COLO668 (cell line): Measurements from ENCODE around the gene RPN2.
"Not testable (repeated sequence)": the region's sequence is repeated elsewhere in the genome, so short reads cannot be mapped to it uniquely, and the experiment has no call there.

Experiments
- DNase-seq: peaks from one replicate; lab custom pipeline; 2025; ENCODE audit not compliant: unreplicated experiment; lab: John Stamatoyannopoulos, UW

The RPN2 gene

DNA sequence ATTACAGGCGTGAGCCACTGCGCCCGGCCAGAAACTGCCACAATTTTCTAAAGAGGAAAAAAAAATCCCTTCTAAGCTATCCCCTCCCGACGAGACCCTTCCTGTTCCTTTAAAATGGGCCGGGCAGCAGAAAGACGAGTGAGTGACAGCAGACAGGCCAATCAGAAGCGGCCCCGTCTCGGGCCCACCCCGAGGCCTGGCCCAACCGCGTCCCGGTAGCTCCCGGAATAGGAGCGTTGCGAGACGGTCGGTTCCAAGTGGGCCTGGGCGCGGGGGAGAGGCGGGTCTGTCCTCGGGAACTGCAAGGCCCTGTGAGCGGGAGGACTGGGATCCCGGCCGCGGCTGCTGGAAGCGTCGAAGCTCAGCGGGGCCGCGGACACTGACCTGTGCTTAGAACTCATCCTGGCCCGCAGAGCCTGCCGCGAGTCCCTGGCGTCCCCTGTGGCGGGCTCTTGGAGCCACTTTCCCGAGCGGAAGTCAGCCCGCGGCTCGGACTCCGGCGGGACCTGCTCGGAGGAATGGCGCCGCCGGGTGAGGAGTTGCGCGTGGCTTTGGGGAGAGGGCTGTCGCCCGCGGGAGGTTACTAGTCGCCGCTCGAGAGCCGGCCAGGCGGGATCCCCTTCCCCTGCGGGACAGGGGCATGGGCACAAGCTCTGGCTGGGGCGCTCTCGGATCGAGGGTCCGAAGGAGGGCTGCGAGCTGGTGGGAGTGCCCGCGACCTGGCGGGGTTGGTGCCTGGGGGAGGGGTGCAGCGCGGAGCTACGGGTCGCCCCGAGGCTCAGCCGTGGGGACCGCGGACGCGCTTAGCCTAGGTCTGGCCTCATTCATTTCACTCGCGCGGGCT, at the start of gene RPN2, which contains the start of gene MROH8:
Gene RPN2, plus strand, starts transcription at position 492 of the 844 bp plus-strand sequence. Its CDS starts 27 bp downstream, at position 519.
Gene MROH8, minus strand, starts transcription at position 710 of the 844 bp plus-strand sequence.
- peak; percentile 98 for DNase-seq

DNA sequence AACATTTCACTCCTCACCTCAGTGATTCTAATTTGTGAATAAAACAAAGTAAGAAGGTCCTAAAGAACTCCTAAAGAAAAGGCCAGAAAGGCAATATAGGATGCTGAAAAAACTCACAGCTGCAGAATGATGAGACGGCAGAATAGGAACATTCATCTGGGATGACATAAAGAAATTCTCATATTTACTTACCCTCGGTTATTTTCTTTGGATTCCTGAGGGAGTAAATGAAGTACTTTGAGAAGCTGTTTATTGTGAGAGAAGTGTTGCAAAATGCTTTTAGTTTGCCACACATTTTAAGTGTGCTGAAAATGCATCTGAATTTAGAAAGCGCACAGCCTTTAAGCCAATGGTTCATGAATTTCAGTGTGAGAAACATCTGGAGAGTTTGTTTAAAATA, 47.6 kb upstream of the RPN2 start:
- no peak for DNase-seq

DNA sequence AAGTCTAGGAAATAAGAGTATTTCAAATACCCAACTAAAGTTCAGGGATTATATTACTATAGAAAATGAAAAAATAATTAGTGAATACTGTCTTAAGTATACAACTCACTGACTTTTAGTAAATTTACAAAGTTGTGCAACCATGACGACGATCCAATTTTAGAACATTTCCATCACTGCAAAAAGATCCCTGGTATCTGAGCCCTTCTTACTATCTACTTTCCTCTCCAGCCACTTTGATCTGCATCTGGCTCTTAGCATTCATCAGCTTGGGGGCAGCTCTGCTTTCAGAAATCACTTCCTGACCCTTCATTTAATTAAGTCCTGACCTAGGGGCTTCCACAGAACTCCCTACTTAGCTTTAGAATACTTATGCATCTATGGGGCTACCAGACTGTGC, 45.2 kb upstream of the RPN2 start:
- DNase-seq: no peak

DNA sequence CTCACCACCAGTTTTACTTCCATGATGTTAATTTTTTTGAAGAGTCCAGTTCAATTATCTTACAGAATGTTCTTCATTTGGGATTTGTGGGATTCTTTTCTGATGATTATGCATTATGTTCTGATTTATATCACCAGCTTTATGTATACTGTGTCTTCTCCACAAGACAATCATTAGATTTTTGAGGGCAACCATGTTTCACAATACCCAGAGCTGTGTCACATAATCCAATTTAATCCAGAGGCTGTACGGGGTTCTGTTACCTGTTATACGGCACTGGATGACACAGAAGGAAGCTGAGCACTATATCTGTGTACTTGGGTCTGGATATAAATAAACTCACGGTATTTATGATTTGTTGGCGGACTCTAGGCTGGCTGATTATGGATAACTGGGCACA, 41.6 kb upstream of the RPN2 start:
- DNase-seq: no peak

DNA sequence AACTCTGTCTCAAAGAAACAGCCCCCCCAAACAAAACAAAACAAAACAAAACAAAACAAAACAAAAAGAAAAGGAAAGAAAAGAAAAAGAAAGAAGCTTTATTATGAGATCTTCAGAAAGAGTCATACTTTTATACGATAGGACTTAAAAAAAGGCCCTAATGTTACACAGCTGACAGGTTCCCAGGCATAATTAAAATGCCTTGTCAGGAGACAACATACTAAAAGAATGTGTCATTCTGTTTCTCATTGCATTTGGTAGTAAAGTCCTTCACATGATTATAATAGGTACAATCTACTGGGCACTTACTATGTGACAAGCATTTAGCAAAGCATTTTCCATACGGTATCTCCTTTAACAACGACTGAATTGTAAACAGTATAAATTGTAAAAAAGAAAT, 36.4 kb upstream of the RPN2 start:
- no peak for DNase-seq

DNA sequence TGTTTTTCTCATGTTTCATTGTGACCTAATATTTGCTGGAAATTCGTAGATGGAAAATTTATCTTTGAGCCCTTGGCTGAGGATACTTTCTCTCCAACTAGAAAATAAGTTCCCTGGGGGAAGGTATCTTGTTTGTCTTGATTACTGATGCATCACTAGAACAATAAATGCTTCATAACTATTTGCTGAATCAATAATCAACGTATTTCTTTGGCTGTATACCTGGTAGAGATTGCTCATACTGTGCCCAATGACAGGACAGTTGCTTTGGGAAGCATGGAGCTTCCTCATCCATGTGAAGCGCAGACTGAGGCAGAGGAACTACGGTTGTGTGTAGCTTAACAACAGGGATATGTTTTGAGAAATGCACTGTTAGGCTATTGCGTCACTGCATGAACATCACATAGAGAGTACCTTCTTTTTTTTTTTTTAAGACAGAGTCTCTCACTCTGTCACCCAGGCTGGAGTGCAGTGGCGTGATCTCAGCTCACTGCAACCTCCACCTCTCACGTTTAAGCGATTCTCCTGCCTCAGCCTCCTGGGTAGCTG, 34.2 kb upstream of the RPN2 start:
- no peak for DNase-seq

DNA sequence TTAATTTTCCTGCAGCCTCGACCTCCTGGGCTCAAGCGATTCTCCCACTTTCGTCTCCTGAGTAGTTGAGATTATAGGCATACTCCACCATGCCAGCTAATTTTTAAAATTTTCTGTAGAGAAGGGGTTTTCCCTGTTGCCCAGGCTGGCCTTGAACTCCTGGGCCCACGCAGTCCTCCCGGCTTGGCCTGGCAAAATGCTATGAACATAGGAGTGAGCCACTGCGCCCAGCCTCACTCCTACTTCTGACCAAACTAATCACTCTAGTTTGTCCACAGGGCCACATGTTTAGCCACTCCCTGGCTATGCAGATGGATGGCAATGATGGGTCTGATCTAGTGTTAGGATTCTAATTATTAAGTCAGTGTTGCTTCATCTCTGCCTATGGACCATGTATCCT, 31.9 kb upstream of the RPN2 start:
- no peak for DNase-seq

DNA sequence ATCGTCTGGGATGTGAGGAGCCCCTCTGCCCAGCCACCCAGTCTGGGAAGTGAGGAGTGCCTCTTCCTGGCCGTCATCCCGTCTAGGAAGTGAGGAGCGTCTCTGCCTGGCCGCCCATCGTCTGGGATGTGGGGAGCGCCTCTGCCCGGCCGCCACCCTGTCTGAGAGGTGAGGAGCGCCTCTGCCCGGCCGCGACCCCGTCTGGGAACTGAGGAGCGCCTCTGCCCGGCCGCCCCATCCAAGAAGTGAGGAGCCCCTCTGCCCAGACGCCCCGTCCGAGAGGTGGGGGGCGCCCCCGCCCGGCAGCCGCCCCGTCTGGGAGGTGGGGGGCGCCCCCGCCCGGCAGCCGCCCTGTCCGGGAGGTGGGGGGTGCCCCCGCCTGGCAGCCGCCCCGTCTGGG, 28.3 kb upstream of the RPN2 start:
- DNase-seq: not testable (repeated sequence)

DNA sequence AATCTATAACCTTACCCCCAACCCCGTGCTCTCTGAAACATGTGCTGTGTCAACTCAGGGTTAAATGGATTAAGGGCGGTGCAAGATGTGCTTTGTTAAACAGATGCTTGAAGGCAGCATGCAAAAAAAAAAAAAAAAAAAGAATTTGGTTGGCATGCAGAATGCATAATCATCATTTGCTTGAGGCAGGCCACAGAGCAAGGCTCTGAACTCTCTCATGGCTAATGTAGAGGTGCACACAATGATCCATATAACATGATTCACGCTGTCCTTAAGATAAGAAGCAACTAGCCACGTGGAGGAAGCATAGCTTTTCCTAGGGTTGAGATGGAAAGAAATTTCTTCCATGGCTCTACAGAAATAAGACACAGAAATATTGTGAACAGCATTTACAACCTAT, 27.6 kb upstream of the RPN2 start:
- DNase-seq: no peak

DNA sequence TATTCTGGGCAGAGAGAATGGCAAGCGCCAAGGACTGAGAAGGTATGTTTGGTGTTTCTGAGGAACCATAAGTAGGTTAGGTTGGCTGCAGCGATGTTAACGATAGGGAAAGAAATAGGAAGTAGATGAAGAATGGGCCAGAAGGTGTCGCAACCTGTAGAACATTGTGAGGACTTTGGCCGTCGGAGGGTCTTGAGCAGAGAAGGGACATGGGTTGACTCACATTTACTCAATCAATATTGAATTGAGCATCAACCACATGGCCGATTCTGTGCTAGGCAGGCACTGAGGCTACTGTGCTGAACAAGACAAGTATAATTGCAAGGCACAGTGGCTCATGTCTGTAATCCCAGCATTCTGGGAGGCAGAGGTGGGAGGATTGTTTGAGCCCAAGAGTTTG, 26.8 kb upstream of the RPN2 start:
- no peak for DNase-seq

DNA sequence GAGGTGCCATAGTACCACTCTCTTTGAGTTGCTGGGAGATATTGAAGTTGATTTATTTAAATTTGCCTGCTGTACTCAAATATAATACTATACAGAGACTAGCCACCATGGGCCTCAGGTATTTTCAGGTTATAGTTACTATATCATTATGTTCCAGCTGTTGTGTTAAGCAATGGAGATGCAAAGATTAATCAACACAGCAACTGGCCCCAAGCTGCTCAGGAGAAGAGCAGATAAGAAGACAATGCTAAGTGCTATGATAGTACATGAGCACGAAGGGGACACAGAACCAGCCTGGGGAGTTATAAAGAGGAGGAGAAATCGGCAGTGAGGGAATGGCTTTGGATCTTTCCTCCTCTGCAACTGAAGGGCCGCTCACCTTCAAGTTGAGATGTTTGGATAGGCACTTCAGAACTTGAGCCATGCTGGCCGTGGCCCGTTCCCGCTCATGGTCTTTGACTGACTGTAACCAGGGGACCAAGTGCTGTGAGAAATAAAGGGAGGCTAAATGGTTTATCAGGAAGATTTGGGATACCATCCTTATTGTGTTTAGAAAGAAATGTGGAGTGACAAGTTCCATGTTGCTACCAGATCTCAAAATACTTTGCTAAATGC, 24.3 kb upstream of the RPN2 start:
- no peak for DNase-seq

DNA sequence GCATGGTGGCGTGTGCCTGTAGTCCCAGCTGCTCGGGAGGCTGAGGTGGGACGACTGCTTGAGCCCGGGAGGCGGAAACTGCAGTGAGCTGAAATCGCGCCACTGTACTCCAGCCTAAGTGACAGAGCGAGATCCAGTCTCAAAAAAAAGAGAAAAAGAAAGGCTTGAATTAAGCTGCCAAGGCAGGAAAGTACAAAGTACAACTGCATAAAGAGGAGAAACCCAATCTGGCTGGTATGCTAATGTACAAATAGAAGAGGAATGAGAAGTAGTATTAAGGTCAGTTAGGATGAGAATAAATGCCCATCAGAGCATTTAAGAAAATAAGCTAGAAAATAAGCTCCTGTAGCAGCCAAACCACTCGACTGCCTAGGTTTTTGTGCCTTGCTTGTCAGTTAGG, 23.1 kb upstream of the RPN2 start:
- no peak for DNase-seq

DNA sequence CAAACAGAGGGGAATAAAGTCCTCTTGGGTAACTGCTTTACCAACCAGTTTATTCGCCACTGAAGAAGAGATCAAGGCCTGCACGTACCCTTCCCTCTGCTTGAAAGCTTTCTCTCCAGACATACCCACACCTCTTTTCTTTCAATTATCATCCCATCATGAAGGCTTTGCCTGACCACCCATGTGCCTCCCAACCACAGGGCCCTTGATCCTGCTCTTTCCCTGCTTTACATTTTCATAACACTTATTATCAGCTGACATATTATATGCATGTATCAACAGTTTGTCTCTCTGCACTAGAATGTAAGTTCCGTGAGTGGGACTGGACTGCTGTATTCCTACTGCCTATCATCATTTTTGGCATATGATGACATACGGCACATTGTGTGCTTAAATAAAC, 20.9 kb upstream of the RPN2 start:
- DNase-seq: no peak

DNA sequence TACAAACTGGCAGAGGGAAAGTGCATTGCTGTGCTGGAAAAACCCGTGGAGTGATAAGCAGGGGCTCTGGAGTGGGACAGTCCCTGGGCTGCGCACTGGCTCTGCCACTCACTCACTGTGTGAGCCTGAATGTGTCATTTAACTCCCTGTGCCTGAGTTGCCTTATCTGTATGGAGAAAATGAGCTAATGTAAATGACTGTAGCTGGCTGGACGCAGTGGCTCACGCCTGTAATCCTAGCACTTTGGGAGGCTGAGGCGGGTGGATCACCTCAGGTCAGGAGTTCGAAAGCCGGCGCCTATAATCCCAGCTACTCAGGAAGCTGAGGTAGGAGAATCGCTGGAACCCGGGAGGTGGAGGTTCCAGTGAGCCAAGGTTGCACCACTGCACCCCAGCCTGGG, 18.4 kb upstream of the RPN2 start:
- no peak for DNase-seq

DNA sequence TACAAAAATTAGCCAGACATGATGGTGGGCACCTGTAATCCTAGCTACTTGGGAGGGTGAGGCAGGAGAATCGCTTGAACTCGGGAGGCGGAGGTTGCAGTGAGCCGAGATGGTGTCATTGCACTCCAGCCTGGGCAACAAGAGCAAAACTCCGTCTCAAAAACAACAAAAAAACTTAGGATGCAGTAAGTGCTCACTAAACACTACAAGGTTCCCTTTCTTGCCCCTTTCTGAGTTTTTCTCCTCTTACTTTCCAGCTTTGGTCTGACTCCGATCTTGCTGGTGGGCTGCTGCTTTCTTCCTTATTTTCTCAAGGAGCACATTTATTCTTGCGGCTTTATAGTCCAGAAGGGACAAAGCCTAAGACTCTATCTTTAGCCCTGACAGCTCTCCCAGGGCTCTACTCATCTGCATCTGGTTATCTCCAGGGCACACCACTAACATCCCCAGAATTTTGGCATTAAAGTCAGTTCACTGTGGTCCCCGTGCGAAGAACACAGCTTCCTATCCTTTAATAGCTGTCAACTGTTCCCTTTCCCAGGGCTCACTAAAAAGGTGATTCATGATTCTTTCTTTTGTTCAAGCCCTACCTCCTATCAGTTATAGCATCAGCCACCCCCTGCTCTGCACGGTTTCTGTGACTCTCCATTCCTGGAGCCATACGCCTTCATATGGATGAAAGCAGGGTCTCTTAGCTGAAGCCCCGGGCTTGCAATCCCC, 17.1 kb upstream of the RPN2 start:
- no peak for DNase-seq

DNA sequence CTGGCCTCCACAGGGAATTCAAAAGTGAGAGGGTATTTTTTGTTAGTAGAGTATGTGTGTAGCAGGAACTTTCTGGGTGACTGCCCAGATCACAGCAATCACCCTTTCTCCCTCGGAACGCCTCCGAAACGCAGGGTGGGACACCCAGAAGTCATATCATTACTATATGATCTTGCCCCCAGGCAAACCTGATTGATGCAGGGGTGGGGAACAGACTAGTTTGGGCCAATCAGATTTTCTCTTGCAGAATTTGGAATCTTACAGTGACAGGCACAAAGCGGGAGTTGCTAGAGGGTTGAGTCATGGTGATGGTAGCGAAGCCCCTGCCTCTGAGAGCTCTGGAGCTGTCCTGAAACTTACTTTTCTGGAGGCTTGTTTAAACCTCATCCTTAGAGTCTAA, 16.5 kb upstream of the RPN2 start:
- no peak for DNase-seq

DNA sequence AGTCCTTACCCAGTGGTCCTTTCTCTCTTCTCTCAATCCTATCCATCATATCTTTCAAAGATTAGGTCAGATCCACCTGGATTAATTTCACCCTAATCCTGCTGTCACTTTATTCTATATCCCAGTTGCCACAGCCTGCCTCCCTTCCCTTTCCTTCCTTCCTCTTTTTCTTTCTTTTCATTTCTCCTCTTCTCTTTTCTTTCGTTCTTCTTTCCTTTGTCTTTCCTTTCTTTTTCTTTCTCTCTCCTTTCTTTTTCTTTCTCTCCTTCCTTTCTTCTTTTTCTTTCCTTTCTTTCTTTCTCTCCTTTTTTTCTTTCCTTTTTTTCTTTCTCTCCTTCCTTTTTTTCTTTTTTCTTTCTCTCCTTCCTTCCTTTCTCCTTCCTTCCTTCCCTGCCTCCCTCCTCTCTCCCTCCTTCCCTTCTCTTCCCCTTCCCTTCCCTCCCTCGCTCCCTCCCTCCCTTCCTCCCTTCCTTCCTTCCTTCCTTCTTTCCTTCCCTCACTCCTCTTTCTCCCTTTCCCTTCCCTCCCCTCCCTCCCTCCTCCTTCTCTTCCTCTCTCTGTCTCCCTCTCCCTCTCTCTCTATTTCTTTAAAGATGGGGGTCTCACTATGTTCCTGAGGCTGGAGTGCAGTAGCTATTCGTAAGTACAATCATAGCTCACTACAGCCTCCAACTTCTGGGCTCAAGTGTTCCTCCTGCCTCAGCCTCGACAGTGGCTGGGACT, 15.1 kb upstream of the RPN2 start:
- DNase-seq: no peak

DNA sequence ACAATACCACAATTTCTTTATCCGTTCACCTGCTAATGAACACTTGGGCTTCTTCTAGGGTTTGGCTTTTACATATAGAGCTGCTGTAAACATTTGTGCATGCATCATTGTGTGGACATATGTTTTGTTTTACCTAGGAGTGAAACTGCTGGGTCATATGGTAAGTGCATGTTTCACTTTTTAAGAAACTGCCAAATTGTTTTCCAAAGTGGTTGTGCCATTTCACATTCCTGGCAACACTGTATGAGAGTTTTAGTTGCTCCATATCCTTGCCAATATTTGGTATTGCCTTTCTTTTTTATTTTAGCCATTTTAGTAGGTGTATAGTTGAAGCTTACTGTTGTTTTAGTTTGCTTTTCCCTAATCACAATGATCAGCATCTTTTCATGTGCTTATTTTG, 14.1 kb upstream of the RPN2 start:
- no peak for DNase-seq

DNA sequence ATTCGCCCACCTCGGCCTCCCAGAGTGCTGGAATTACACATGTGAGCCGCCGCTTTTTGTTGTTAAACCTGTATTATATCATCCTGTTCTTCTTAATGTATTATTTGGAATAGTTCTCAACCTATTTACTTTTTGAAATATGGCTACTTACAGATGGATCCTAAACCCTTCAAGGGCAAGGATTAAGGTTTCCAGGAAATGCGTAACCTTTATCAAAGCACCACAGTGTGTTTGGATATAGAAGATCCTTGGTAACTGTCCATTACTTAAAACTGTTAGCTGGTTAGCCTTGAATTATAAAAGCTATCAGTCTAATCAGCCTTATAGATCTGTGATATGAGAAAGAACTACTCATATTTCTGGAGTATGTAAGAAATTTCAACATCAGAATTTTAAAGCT, 12.3 kb upstream of the RPN2 start:
- DNase-seq: no peak

DNA sequence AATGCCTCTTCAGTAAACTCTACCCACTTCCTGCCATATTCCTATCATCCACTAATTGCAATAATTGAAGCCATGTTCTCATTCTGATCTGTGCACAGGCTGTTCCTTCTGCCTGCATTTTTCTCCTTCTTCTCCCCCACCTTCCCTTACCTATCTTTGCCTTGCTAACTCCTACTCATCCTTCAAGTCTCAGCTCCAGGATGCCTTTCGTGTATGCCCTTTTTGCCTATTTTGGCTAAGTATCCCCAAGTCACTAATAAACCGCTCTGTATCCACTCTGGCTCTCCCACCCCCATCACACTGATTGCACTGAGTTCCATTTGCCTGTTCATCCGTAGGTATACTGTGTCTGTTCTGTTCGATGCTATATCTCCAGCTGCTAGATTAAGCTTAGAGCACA, 6.3 kb upstream of the RPN2 start:
- no peak for DNase-seq
